HepG2 (cell line): ENCODE measurements around the gene MYOM1. TPM values are rescaled to one million over a fixed set of nuclear protein-coding genes. Genes with fewer than 3 reads are reported as not detected.
"Not testable (repeated sequence)": the region's sequence is repeated elsewhere in the genome, so short reads cannot be mapped to it uniquely, and the experiment has no call there.

Experiments
- ATAC-seq: fragments of 200-7000 bp; cut with Tn5 transposase; 3 replicates; pipeline ENCODE4 v1.9.1; 2020; ENCODE audit warnings: mild to moderate bottlenecking, moderate library complexity
- BruUV-seq: library from RNA; stranded (reverse); fragments of 400-500 nt; replicated peaks from 2 replicates; lab custom pipeline; 2021; lab: Mats Ljungman, UMichigan
- CTCF ChIA-PET: fragments of 300-600 bp; formaldehyde crosslinking; extraction: SDS; loops from one replicate; lab custom pipeline; 2021; ENCODE audit warnings: low total read pairs, inconsistent platforms, low intra/inter-chr PET ratio; lab: Yijun Ruan, JAX
- POLR2A ChIA-PET: fragments of 350-600 bp; sonication (Branson Sonifier 250); formaldehyde crosslinking; loops from one replicate; lab custom pipeline; 2020; ENCODE audit warnings: antibody characterized with exemption, inconsistent platforms; lab: Yijun Ruan, JAX
- DNase-seq: peaks from one replicate; pipeline ENCODE4 v3.0.0-alpha.2; 2015; ENCODE audit warnings: low spot score
- FAIRE-seq: peaks from 3 replicates; lab custom pipeline; 2011; peaks lifted over from hg19 to GRCh38; lab: Jason Lieb, UNC
- H2AFZ ChIP-seq: one replicate; pipeline ENCODE4 v1.6.1; 2011; ENCODE audit warnings: low read length, inconsistent platforms
- H3K27ac ChIP-seq: fragments of 300-600 bp; 3 replicates; pipeline ENCODE4 v1.8.0; 2011; ENCODE audit warnings: mixed run types, mild to moderate bottlenecking, mixed read lengths, low read length, inconsistent platforms; ENCODE audit not compliant: insufficient read depth; ENCODE audit errors: extremely low read length
- H3K27me3 ChIP-seq, 2 experiments: fragments of 200-600 bp in 1 of 2; 2 replicates in 1 of 2; 3 replicates in 1 of 2; pipeline versions ENCODE4 v1.6.0 to v1.8.0; 2011; ENCODE audit warnings: low read length in 2 of 2, mild to moderate bottlenecking in 2 of 2, moderate library complexity in 2 of 2, inconsistent platforms in 1 of 2; ENCODE audit not compliant: insufficient read depth in 2 of 2, control insufficient read depth in 1 of 2
- H3K36me3 ChIP-seq, 2 experiments: fragments of 200-600 bp in 1 of 2; replicated peaks in 1 of 2; 2 replicates in 1 of 2; 3 replicates in 1 of 2; pipeline versions ENCODE4 v1.5.1 to v1.8.0; 2011; ENCODE audit warnings: low read length in 2 of 2, inconsistent platforms in 1 of 2; ENCODE audit not compliant: insufficient read depth in 2 of 2, control insufficient read depth in 1 of 2
- H3K4me1 ChIP-seq: 2 replicates; pipeline ENCODE4 v1.5.1; 2012; ENCODE audit warnings: low read length, inconsistent platforms; ENCODE audit not compliant: insufficient read depth
- H3K4me2 ChIP-seq: 2 replicates; pipeline ENCODE4 v1.6.0; 2011; ENCODE audit warnings: low read depth, low read length, inconsistent platforms
- H3K4me3 ChIP-seq, 3 experiments: fragments of 200-600 bp in 1 of 3; sonication (generic), shearing (Covaris generic) in 1 of 3; replicated peaks in 1 of 3; 2 replicates each; pipeline ENCODE4 v1.5.1; 2011 to 2016; ENCODE audit warnings: low read length in 3 of 3, inconsistent platforms in 2 of 3, low read depth in 2 of 3, mild to moderate bottlenecking in 2 of 3, control low read depth in 1 of 3, mixed read lengths in 1 of 3; ENCODE audit not compliant: insufficient read depth in 1 of 3
- H3K79me2 ChIP-seq: one replicate; pipeline ENCODE4 v1.6.1; 2011; ENCODE audit warnings: low read length, inconsistent platforms; ENCODE audit not compliant: insufficient read depth
- H3K9ac ChIP-seq: 2 replicates; pipeline ENCODE4 v1.6.0; 2011; ENCODE audit warnings: mild to moderate bottlenecking, low read depth, low read length, inconsistent platforms; ENCODE audit not compliant: insufficient read depth
- H3K9me3 ChIP-seq: 2 replicates; pipeline ENCODE4 v1.5.1; 2012; ENCODE audit warnings: mild to moderate bottlenecking, low read length
- H4K20me1 ChIP-seq: 2 replicates; pipeline ENCODE4 v1.6.0; 2011; ENCODE audit warnings: inconsistent platforms, mild to moderate bottlenecking, low read length, moderate library complexity; ENCODE audit not compliant: insufficient read depth
- CC2D1A ChIP-seq: sonication (generic); formaldehyde crosslinking; IDR thresholded peaks from 2 replicates; pipeline ENCODE4 v1.8.1; 2023; ENCODE audit warnings: mild to moderate bottlenecking, missing genetic modification reagents
- MIER3 ChIP-seq: IDR thresholded peaks from 2 replicates; pipeline ENCODE4 v1.6.1; 2016; ENCODE audit warnings: missing compliant biosample characterization, borderline replicate concordance
- MYC ChIP-seq: sonication (generic); formaldehyde crosslinking; IDR thresholded peaks from 2 replicates; pipeline ENCODE4 v1.9.0; 2021; ENCODE audit warnings: missing genetic modification reagents, borderline replicate concordance
- NFYB ChIP-seq: sonication (generic); formaldehyde crosslinking; IDR thresholded peaks from 2 replicates; pipeline ENCODE4 v1.4.0; 2020; ENCODE audit warnings: missing genetic modification reagents
- SP2 ChIP-seq: sonication (generic); formaldehyde crosslinking; IDR thresholded peaks from 2 replicates; pipeline ENCODE4 v1.5.1; 2020; ENCODE audit warnings: mild to moderate bottlenecking, missing genetic modification reagents
- SP5 ChIP-seq: IDR thresholded peaks from 2 replicates; pipeline ENCODE4 v1.6.1; 2016; ENCODE audit warnings: low read depth, borderline replicate concordance
- ZNF12 ChIP-seq: sonication (generic); formaldehyde crosslinking; IDR thresholded peaks from 2 replicates; pipeline ENCODE4 v1.5.0; 2020; ENCODE audit warnings: missing genetic modification reagents
- ZNF781 ChIP-seq: sonication (generic); formaldehyde crosslinking; IDR thresholded peaks from 2 replicates; pipeline ENCODE4 v1.5.1; 2020; ENCODE audit warnings: borderline replicate concordance, mild to moderate bottlenecking, missing genetic modification reagents; ENCODE audit errors: not compliant biosample characterization
- ZSCAN22 ChIP-seq: sonication (generic); formaldehyde crosslinking; IDR thresholded peaks from 2 replicates; pipeline ENCODE4 v1.4.0; 2020; ENCODE audit warnings: mild to moderate bottlenecking, missing genetic modification reagents
- WGBS: methylation state at CpG from one replicate; pipeline ENCODE4 v1.1.6; 2017; ENCODE audit warnings: low lambda C conversion rate; 5-methylcytosine and 5-hydroxymethylcytosine counted together
- in situ Hi-C: cut with HindIII; loops from 2 replicates; pipeline ENCODE4 v1.10.0; 2017; ENCODE audit warnings: low pct_unique_long_range_greater_than_20kb; ENCODE audit not compliant: extremely low pct_ligation_motif_present
- intact Hi-C: fragments of 100-400 bp; cut with micrococcal nuclease; formaldehyde crosslinking; loops from one replicate; pipeline ENCODE4 v1.10.0; 2022; ENCODE audit not compliant: unreplicated experiment
- polyA plus RNA-seq, 8 experiments: library from polyadenylated mRNA; depleted of rRNA in 3 of 8; stranded (reverse) in 7 of 8; unstranded in 1 of 8; fragments of >200 nt; fragmentation: Illumina TruSeq in 4 of 8; extraction: Trizol in 4 of 8; gene quantifications; 2 replicates each; pipeline versions ENCODE4 v1.2.1 to v1.2.3, GENCODE V29; 2011 to 2016; ENCODE audit warnings: low read depth in 4 of 8, missing spikeins in 1 of 8, mixed read lengths in 1 of 8; ENCODE audit not compliant: insufficient read depth in 1 of 8
- total RNA-seq, 5 experiments: library from RNA; depleted of rRNA; stranded (reverse); fragments of >200 nt; fragmentation: Illumina TruSeq; extraction: Trizol; gene quantifications; 2 replicates each; pipeline ENCODE4 v1.2.3, GENCODE V29; 2016; ENCODE audit warnings: low read depth in 1 of 5
- TF ChIP-seq, protein P1 (sequence below): sonication (generic); formaldehyde crosslinking; IDR thresholded peaks from 2 replicates; pipeline ENCODE4 v1.5.0; 2020; ENCODE audit warnings: mild to moderate bottlenecking, missing genetic modification reagents, borderline replicate concordance

MYOM1 gene
- total and polyA plus RNA-seq, 2 of the 13 experiments (the other 11 are each of a cell fraction or from before 2014, with no cell fraction given): 0.46 to 0.98 TPM

DNA sequence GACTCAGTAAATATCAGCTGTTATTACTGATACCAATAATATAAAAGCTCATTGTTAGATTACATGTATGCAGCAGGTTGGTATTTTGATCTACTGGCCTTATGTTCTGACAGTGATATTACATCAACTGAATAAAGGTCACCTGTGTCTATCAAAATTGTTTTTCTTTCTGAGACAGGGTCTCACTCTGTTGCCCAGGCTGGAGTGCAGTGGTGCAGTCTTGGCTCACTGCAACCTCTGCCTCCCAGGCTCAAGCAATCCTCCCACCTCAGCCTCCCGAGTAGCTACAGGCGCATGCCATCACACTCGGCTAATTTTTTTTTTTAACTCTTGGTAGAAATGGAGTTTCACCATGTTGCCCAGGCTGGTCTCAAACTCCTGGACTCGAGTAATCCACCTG lies 1.1 kb upstream of the MYOM1 start:
- CTCF ChIA-PET, H3K27ac ChIP-seq, H3K27me3 ChIP-seq, H2AFZ ChIP-seq, DNase-seq, in situ Hi-C loops, POLR2A ChIA-PET, H3K4me3 ChIP-seq, H3K36me3 ChIP-seq, H4K20me1 ChIP-seq, BruUV-seq, H3K79me2 ChIP-seq, H3K4me2 ChIP-seq, FAIRE-seq, intact Hi-C loops, H3K9ac ChIP-seq, H3K9me3 ChIP-seq, ATAC-seq: not testable (repeated sequence)
- 93% methylated on average over 4 of the region's 4 CpGs for WGBS
- peaks cover 58% of the 10 kb centered on the region for H3K4me1 ChIP-seq

DNA sequence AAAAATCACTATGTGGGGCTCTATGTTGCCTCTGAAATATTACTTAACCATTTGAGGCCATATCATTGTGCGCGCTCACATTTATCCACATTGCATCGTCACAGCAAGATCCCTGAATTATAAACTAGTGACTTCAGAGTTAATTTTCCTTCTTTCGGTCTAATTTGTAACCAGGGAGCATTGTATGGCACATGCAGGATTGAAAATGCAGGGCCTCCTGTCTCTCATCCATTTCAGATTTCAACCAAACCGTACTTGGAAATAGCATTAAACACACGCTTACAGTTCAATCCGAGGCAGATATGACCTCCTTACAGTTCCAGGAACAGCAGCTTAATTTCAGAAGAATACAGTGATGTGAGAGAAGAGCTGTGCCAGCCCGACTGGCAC lies 532 bp downstream of the MYOM1 start:
- H3K27ac ChIP-seq: peak overlapping the region; percentile 76
- no peaks in the 10 kb centered on the region for H4K20me1 ChIP-seq
- H3K79me2 ChIP-seq: no peaks in the 10 kb centered on the region
- in situ Hi-C loops (no loop called here), intact Hi-C loops (loop anchor here (2.0 kb wide), 1 partner anchor 14 kb away; no protein-coding TSS in a partner anchor)
- FAIRE-seq: no peak
- no peak overlapping the region for H2AFZ ChIP-seq
- BruUV-seq: no TSS peak
- no peak for ATAC-seq
- WGBS: 91% methylated on average over 8 of the region's 8 CpGs
- DNase-seq: no peak
- no peaks in the 10 kb centered on the region for H3K9me3 ChIP-seq
- H3K4me3 ChIP-seq: no peak overlapping the region
- H3K4me2 ChIP-seq: no peak overlapping the region
- no peak overlapping the region; the same call in 1 of the 2 replicates for H3K9ac ChIP-seq
- H3K36me3 ChIP-seq: no peaks in the 10 kb centered on the region
- ChIA-PET POLR2A (interaction anchor here (1.2 to 3.3 kb wide), 6 partner anchors 10 to 39 kb away, joined by 3 to 28 read pairs (median 7); partner anchors contain the start of gene MYL12A), CTCF (no interaction called here)
- H3K27me3 ChIP-seq: no peaks in the 10 kb centered on the region
- peaks cover 48% of the 10 kb centered on the region for H3K4me1 ChIP-seq
- no peak for TF ChIP-seq MYC (CRISPR knock-in tag)
- TF ChIP-seq MIER3 (CRISPR knock-in tag): no peak
- TF ChIP-seq SP2 (CRISPR knock-in tag): no peak
- no peak for TF ChIP-seq NFYB (CRISPR knock-in tag)
- no peak for TF ChIP-seq CC2D1A (CRISPR knock-in tag)
- no peak for TF ChIP-seq SP5
- TF ChIP-seq ZNF781 (CRISPR knock-in tag): no peak
- TF ChIP-seq ZNF12: no peak
- TF ChIP-seq, protein P1, sequence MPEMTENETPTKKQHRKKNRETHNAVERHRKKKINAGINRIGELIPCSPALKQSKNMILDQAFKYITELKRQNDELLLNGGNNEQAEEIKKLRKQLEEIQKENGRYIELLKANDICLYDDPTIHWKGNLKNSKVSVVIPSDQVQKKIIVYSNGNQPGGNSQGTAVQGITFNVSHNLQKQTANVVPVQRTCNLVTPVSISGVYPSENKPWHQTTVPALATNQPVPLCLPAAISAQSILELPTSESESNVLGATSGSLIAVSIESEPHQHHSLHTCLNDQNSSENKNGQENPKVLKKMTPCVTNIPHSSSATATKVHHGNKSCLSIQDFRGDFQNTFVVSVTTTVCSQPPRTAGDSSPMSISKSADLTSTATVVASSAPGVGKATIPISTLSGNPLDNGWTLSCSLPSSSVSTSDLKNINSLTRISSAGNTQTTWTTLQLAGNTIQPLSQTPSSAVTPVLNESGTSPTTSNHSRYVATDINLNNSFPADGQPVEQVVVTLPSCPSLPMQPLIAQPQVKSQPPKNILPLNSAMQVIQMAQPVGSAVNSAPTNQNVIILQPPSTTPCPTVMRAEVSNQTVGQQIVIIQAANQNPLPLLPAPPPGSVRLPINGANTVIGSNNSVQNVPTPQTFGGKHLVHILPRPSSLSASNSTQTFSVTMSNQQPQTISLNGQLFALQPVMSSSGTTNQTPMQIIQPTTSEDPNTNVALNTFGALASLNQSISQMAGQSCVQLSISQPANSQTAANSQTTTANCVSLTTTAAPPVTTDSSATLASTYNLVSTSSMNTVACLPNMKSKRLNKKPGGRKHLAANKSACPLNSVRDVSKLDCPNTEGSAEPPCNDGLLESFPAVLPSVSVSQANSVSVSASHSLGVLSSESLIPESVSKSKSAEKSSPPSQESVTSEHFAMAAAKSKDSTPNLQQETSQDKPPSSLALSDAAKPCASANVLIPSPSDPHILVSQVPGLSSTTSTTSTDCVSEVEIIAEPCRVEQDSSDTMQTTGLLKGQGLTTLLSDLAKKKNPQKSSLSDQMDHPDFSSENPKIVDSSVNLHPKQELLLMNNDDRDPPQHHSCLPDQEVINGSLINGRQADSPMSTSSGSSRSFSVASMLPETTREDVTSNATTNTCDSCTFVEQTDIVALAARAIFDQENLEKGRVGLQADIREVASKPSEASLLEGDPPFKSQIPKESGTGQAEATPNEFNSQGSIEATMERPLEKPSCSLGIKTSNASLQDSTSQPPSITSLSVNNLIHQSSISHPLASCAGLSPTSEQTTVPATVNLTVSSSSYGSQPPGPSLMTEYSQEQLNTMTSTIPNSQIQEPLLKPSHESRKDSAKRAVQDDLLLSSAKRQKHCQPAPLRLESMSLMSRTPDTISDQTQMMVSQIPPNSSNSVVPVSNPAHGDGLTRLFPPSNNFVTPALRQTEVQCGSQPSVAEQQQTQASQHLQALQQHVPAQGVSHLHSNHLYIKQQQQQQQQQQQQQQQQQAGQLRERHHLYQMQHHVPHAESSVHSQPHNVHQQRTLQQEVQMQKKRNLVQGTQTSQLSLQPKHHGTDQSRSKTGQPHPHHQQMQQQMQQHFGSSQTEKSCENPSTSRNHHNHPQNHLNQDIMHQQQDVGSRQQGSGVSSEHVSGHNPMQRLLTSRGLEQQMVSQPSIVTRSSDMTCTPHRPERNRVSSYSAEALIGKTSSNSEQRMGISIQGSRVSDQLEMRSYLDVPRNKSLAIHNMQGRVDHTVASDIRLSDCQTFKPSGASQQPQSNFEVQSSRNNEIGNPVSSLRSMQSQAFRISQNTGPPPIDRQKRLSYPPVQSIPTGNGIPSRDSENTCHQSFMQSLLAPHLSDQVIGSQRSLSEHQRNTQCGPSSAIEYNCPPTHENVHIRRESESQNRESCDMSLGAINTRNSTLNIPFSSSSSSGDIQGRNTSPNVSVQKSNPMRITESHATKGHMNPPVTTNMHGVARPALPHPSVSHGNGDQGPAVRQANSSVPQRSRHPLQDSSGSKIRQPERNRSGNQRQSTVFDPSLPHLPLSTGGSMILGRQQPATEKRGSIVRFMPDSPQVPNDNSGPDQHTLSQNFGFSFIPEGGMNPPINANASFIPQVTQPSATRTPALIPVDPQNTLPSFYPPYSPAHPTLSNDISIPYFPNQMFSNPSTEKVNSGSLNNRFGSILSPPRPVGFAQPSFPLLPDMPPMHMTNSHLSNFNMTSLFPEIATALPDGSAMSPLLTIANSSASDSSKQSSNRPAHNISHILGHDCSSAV (CRISPR knock-in tag): no peak
- TF ChIP-seq ZSCAN22 (CRISPR knock-in tag): no peak
